ENCODE measurements around the gene ZCCHC10. TPM values are rescaled to one million over a fixed set of nuclear protein-coding genes. Genes with fewer than 3 reads are reported as not detected.
"Not testable (repeated sequence)": the region's sequence is repeated elsewhere in the genome, so short reads cannot be mapped to it uniquely, and the experiment has no call there.

Gene ZCCHC10
- total RNA-seq, 1 experiment from 2014 or later = 23.7 TPM

DNA sequence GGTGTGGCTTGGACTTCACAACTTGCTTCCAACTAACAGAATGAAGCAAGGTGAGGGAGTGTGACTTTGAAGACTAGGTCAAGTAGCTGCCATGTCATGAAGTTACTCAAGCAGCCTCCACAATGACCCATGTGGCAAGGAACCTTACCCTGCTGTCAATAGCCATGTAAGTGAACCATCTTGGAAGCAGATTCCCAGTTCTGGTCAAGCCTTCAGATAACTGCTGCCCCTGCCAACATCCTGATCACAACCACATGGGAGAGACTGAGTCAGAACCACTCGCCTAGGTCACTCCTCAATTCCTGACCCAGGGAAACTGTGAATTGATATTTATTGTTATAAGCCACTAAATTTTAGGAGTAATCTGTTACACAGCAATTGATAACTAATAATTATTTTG is 10.9 kb downstream of the ZCCHC10 start:
- H3K36me3 ChIP-seq (ENCODE audit: insufficient read depth, low read length) = peaks cover 18% of the 10 kb centered on the region
- H3K4me1 ChIP-seq (ENCODE audit: low read length) = no peaks in the 10 kb centered on the region
- peaks cover 52% of the 10 kb centered on the region for H3K79me2 ChIP-seq (ENCODE audit: low read length)
- DNase-seq = no peak
- H3K9me3 ChIP-seq (ENCODE audit: low read length) = no peaks in the 10 kb centered on the region
- H3K4me3 ChIP-seq (ENCODE audit: low read length) = no peak overlapping the region
- H3K27me3 ChIP-seq (ENCODE audit: low read length) = no peaks in the 10 kb centered on the region
- no peak overlapping the region for H3K27ac ChIP-seq (ENCODE audit: low read length)
- no peaks in the 10 kb centered on the region for H3K9me2 ChIP-seq (replicated peaks; ENCODE audit: insufficient read depth, low read length)
- H3K4me2 ChIP-seq (ENCODE audit: low read depth, low read length, poor library complexity, severe bottlenecking) = no peak overlapping the region
- no peaks in the 10 kb centered on the region for H4K20me1 ChIP-seq (ENCODE audit: insufficient read depth, low read depth, low read length)
- no peak overlapping the region for H3K9ac ChIP-seq (ENCODE audit: low read length)
- no peak overlapping the region for H2AFZ ChIP-seq (ENCODE audit: low read length)

DNA sequence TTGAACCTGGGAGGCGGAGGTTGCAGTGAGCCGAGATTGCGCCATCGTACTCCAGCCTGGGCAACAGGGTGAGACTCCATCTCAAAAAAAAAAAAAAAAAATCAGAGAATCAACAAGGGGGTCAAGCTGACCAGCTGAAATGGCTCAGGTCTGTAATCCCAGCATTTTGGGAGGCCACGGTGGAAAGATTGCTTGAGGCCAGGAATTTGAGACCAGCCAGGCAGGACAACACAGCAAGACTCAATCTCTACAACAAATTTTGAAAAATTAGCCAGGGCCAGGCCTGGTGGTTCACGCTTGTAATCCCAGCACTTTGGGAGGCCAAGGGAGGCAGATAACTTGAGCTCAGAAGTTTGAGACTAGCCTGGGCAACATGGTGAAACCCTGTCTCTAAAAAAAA is 17.9 kb downstream of the ZCCHC10 start:
- not testable (repeated sequence) for H3K9me3 ChIP-seq (ENCODE audit: low read length); H2AFZ ChIP-seq (ENCODE audit: low read length); H3K27ac ChIP-seq (ENCODE audit: low read length); H3K9me2 ChIP-seq (replicated peaks; ENCODE audit: insufficient read depth, low read length); H3K79me2 ChIP-seq (ENCODE audit: low read length); H3K4me1 ChIP-seq (ENCODE audit: low read length); H3K9ac ChIP-seq (ENCODE audit: low read length); H4K20me1 ChIP-seq (ENCODE audit: insufficient read depth, low read depth, low read length); H3K4me3 ChIP-seq (ENCODE audit: low read length); H3K27me3 ChIP-seq (ENCODE audit: low read length); H3K4me2 ChIP-seq (ENCODE audit: low read depth, low read length, poor library complexity, severe bottlenecking); H3K36me3 ChIP-seq (ENCODE audit: insufficient read depth, low read length); DNase-seq

DNA sequence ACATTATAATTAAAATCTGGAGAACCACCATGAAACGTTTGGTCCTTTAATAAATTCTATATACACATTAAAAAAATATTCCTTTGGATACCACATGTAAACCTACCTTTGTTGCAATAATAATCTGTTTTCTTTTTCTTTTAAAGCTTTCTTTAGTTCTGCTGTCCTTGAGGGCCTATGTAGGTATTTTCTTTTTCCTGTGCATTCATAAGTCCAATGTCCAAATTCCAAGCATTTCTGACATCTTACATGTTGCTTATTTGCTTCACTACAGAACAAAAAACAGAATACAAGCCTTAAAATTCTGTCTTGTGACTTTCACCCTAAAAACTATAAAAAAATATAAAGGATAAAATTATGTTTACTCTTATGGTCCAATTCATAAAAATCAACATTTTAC is 19.7 kb downstream of the ZCCHC10 start:
- no peaks in the 10 kb centered on the region for H4K20me1 ChIP-seq (ENCODE audit: insufficient read depth, low read depth, low read length)
- DNase-seq = no peak
- H3K4me2 ChIP-seq (ENCODE audit: low read depth, low read length, poor library complexity, severe bottlenecking) = no peak overlapping the region
- no peak overlapping the region for H3K4me3 ChIP-seq (ENCODE audit: low read length)
- H3K9me2 ChIP-seq (replicated peaks; ENCODE audit: insufficient read depth, low read length) = no peaks in the 10 kb centered on the region
- peaks cover 7% of the 10 kb centered on the region for H3K79me2 ChIP-seq (ENCODE audit: low read length)
- H3K4me1 ChIP-seq (ENCODE audit: low read length) = no peaks in the 10 kb centered on the region
- H3K27ac ChIP-seq (ENCODE audit: low read length) = no peak overlapping the region
- H3K36me3 ChIP-seq (ENCODE audit: insufficient read depth, low read length) = peaks cover 2% of the 10 kb centered on the region
- no peak overlapping the region for H3K9ac ChIP-seq (ENCODE audit: low read length)
- H3K9me3 ChIP-seq (ENCODE audit: low read length) = no peaks in the 10 kb centered on the region
- no peaks in the 10 kb centered on the region for H3K27me3 ChIP-seq (ENCODE audit: low read length)
- no peak overlapping the region for H2AFZ ChIP-seq (ENCODE audit: low read length)

DNA sequence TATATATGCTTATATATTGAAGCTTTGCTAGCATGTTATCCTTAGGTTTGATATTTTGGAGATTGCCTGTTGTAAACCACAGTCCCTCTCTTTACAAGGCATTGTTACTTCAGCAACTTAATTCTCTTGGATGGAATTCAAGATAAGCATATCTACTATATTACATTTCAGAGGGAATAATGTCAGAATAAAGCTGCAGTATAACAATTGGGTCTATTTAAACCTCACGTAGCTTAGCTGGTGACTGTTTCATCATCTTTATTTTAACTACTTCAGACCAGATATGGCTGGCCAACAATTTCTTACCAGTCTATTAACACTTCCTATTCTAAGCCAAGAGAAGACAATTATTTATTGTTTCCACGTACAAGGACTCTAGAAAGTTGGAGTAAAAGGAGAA is 27.1 kb downstream of the ZCCHC10 start:
- no peak overlapping the region for H3K4me2 ChIP-seq (ENCODE audit: low read depth, low read length, poor library complexity, severe bottlenecking)
- H3K36me3 ChIP-seq (ENCODE audit: insufficient read depth, low read length) = no peaks in the 10 kb centered on the region; the same call in 1 of the 2 replicates
- no peak overlapping the region for H3K9ac ChIP-seq (ENCODE audit: low read length)
- no peaks in the 10 kb centered on the region for H3K9me3 ChIP-seq (ENCODE audit: low read length)
- no peaks in the 10 kb centered on the region for H3K4me1 ChIP-seq (ENCODE audit: low read length)
- H3K27ac ChIP-seq (ENCODE audit: low read length) = no peak overlapping the region
- H3K79me2 ChIP-seq (ENCODE audit: low read length) = no peaks in the 10 kb centered on the region
- no peaks in the 10 kb centered on the region for H3K9me2 ChIP-seq (replicated peaks; ENCODE audit: insufficient read depth, low read length)
- H3K27me3 ChIP-seq (ENCODE audit: low read length) = no peaks in the 10 kb centered on the region
- H2AFZ ChIP-seq (ENCODE audit: low read length) = no peak overlapping the region
- no peak overlapping the region for H3K4me3 ChIP-seq (ENCODE audit: low read length)
- H4K20me1 ChIP-seq (ENCODE audit: insufficient read depth, low read depth, low read length) = no peaks in the 10 kb centered on the region
- DNase-seq = no peak

- Histone ChIP-seq H4K20me1 (ENCODE audit: insufficient read depth, low read depth, low read length) (no peaks in the 10 kb centered on the region), H3K79me2 (ENCODE audit: low read length) (no peaks in the 10 kb centered on the region), H3K4me1 (ENCODE audit: low read length) (no peaks in the 10 kb centered on the region), H2AFZ (ENCODE audit: low read length) (no peak overlapping the region), H3K9ac (ENCODE audit: low read length) (no peak overlapping the region), H3K9me3 (ENCODE audit: low read length) (no peaks in the 10 kb centered on the region), H3K27me3 (ENCODE audit: low read length) (no peaks in the 10 kb centered on the region), H3K36me3 (ENCODE audit: insufficient read depth, low read length) (no peaks in the 10 kb centered on the region; the same call in 1 of the 2 replicates), H3K4me2 (ENCODE audit: low read depth, low read length, poor library complexity, severe bottlenecking) (no peak overlapping the region), H3K4me3 (ENCODE audit: low read length) (no peak overlapping the region), H3K9me2 (replicated peaks; ENCODE audit: insufficient read depth, low read length) (no peaks in the 10 kb centered on the region), H3K27ac (ENCODE audit: low read length) (no peak overlapping the region)
- no peak for DNase-seq
Measured at GRCh38 chr5:132998556-132998955, 27.8 kb downstream of the ZCCHC10 start.

- H3K27me3 ChIP-seq (ENCODE audit: low read length) = no peaks in the 10 kb centered on the region
- no peak for DNase-seq
- no peak overlapping the region for H3K9ac ChIP-seq (ENCODE audit: low read length)
- no peaks in the 10 kb centered on the region for H3K79me2 ChIP-seq (ENCODE audit: low read length)
- H2AFZ ChIP-seq (ENCODE audit: low read length) = no peak overlapping the region
- H3K9me3 ChIP-seq (ENCODE audit: low read length) = no peaks in the 10 kb centered on the region
- no peaks in the 10 kb centered on the region for H3K9me2 ChIP-seq (replicated peaks; ENCODE audit: insufficient read depth, low read length)
- no peaks in the 10 kb centered on the region for H3K4me1 ChIP-seq (ENCODE audit: low read length)
- H3K27ac ChIP-seq (ENCODE audit: low read length) = no peak overlapping the region
- H3K4me2 ChIP-seq (ENCODE audit: low read depth, low read length, poor library complexity, severe bottlenecking) = no peak overlapping the region
- no peaks in the 10 kb centered on the region for H3K36me3 ChIP-seq (ENCODE audit: insufficient read depth, low read length)
- no peak overlapping the region for H3K4me3 ChIP-seq (ENCODE audit: low read length)
- no peaks in the 10 kb centered on the region for H4K20me1 ChIP-seq (ENCODE audit: insufficient read depth, low read depth, low read length)
Measured at GRCh38 chr5:132996307-132996706, 30.0 kb downstream of the ZCCHC10 start.

- Histone ChIP-seq H3K79me2 (ENCODE audit: low read length) (no peaks in the 10 kb centered on the region), H3K4me1 (ENCODE audit: low read length) (no peaks in the 10 kb centered on the region), H3K27ac (ENCODE audit: low read length) (no peak overlapping the region), H3K4me3 (ENCODE audit: low read length) (no peak overlapping the region), H3K9me3 (ENCODE audit: low read length) (no peaks in the 10 kb centered on the region), H3K27me3 (ENCODE audit: low read length) (no peaks in the 10 kb centered on the region), H3K4me2 (ENCODE audit: low read depth, low read length, poor library complexity, severe bottlenecking) (no peak overlapping the region), H4K20me1 (ENCODE audit: insufficient read depth, low read depth, low read length) (no peaks in the 10 kb centered on the region), H3K9ac (ENCODE audit: low read length) (no peak overlapping the region), H3K9me2 (replicated peaks; ENCODE audit: insufficient read depth, low read length) (no peaks in the 10 kb centered on the region), H3K36me3 (ENCODE audit: insufficient read depth, low read length) (no peaks in the 10 kb centered on the region), H2AFZ (ENCODE audit: low read length) (no peak overlapping the region)
- DNase-seq = no peak
Measured at GRCh38 chr5:132987531-132988408, 38.6 kb downstream of the ZCCHC10 start.

- not testable (repeated sequence) for H2AFZ ChIP-seq (ENCODE audit: low read length); H3K79me2 ChIP-seq (ENCODE audit: low read length); H3K36me3 ChIP-seq (ENCODE audit: insufficient read depth, low read length); H3K27ac ChIP-seq (ENCODE audit: low read length); H3K9me2 ChIP-seq (replicated peaks; ENCODE audit: insufficient read depth, low read length); H3K27me3 ChIP-seq (ENCODE audit: low read length); H4K20me1 ChIP-seq (ENCODE audit: insufficient read depth, low read depth, low read length); H3K9ac ChIP-seq (ENCODE audit: low read length); H3K4me3 ChIP-seq (ENCODE audit: low read length); DNase-seq; H3K4me1 ChIP-seq (ENCODE audit: low read length); H3K9me3 ChIP-seq (ENCODE audit: low read length); H3K4me2 ChIP-seq (ENCODE audit: low read depth, low read length, poor library complexity, severe bottlenecking)
Measured at GRCh38 chr5:132982971-132983370, 43.4 kb downstream of the ZCCHC10 start.
